Activated CD4-positive, alpha-beta memory T cell treated with anti-CD3 and anti-CD28 coated beads for 36 hours (primary cell): Measurements from ENCODE around the gene ITGA1. TPM values are rescaled to one million over a fixed set of nuclear protein-coding genes. Genes with fewer than 3 reads are reported as not detected.

Experiments
- CTCF ChIA-PET: fragments of 350-600 bp; sonication (Branson Sonifier 250); formaldehyde crosslinking; loops from one replicate; lab custom pipeline; 2021; ENCODE audit warnings: antibody characterized with exemption, inconsistent platforms; lab: Charles Lee
- POLR2A ChIA-PET: fragments of 350-600 bp; sonication (Branson Sonifier 250); formaldehyde crosslinking; loops from one replicate; lab custom pipeline; 2021; ENCODE audit warnings: antibody characterized with exemption; lab: Charles Lee
- DNase-seq: peaks from one replicate; pipeline ENCODE4 v3.0.0-alpha.2; 2020
- H3K27ac Mint-ChIP-seq: one replicate; pipeline ENCODE4 v1.8.0; 2021; ENCODE audit warnings: mixed read lengths
- H3K27me3 Mint-ChIP-seq: one replicate; pipeline ENCODE4 v1.8.0; 2021; ENCODE audit warnings: mixed read lengths
- H3K36me3 Mint-ChIP-seq: one replicate; pipeline ENCODE4 v1.8.0; 2021; ENCODE audit warnings: mixed read lengths
- H3K4me1 Mint-ChIP-seq: one replicate; pipeline ENCODE4 v1.8.0; 2021; ENCODE audit warnings: low read depth, mixed read lengths
- H3K4me3 Mint-ChIP-seq: one replicate; pipeline ENCODE4 v1.8.0; 2021; ENCODE audit warnings: mild to moderate bottlenecking, mixed read lengths
- H3K9me3 Mint-ChIP-seq: one replicate; pipeline ENCODE4 v1.8.0; 2021; ENCODE audit warnings: mixed read lengths
- intact Hi-C: fragments of 100-400 bp; cut with micrococcal nuclease; formaldehyde crosslinking; loops from one replicate; pipeline ENCODE4 v1.15.1; 2023
- total RNA-seq, 2 experiments: library from RNA; stranded (reverse); gene quantifications; one replicate each; pipeline ENCODE4 v1.2.3, GENCODE V29; 2021

Gene ITGA1
- total RNA-seq, 2 experiments from 2014 or later: 0.62 to 1.3 TPM

DNA sequence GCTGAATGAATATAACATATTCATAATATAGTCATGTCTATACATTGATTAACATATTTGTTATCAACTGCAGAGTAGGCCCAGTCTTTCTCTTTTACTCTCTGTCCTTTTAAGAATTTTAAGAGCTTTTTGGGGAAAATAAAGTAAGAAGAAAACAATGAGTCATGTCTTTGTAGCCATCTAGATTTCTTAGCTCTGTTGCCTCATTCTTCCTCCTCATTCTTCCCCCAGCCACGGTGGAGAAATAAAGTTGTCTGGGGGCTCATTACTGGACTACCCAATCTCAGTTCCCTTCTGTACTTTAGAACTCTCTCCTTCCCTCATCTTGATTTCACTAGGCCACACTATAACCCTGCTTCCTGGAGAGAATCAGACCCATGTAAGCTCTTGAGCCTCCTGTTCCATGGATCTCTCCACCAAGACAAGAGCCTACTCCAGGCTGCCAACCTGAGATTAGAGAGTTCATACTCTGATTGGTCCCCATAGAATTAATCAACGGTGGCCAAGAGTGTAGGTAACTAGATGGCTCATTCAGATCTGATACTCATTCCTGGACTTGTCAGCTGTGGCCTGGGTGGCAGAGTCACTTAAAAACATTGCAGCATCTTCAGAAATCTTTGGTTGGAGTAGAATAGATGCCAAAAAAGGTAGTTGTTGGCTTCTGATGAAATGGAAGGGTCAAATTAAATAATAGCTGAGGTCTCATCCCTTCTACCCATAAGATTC, 44.2 kb downstream of the ITGA1 start:
- CTCF ChIA-PET: no interaction called here
- H3K4me1 Mint-ChIP-seq: no peaks in the 10 kb centered on the region
- intact Hi-C loops: no loop called here

GRCh38 chr5:52834320-52834719, 46.6 kb downstream of the ITGA1 start:
- DNase-seq: no peak
- ChIA-PET CTCF (no interaction called here), POLR2A (no interaction called here)
- H3K4me3 Mint-ChIP-seq: no peak overlapping the region
- no peaks in the 10 kb centered on the region for H3K27me3 Mint-ChIP-seq
- no peaks in the 10 kb centered on the region for H3K9me3 Mint-ChIP-seq
- H3K27ac Mint-ChIP-seq: no peak overlapping the region
- H3K36me3 Mint-ChIP-seq: no peaks in the 10 kb centered on the region
- intact Hi-C loops: no loop called here
- no peaks in the 10 kb centered on the region for H3K4me1 Mint-ChIP-seq

More for the DNA sequence above, 44.2 kb downstream of the ITGA1 start:
- no peak for DNase-seq
- POLR2A ChIA-PET: no interaction called here
- Mint-ChIP-seq H3K4me3 (no peak overlapping the region), H3K27ac (no peak overlapping the region), H3K9me3 (peaks cover 7% of the 10 kb centered on the region), H3K27me3 (no peaks in the 10 kb centered on the region), H3K36me3 (peaks cover 1% of the 10 kb centered on the region)

DNA sequence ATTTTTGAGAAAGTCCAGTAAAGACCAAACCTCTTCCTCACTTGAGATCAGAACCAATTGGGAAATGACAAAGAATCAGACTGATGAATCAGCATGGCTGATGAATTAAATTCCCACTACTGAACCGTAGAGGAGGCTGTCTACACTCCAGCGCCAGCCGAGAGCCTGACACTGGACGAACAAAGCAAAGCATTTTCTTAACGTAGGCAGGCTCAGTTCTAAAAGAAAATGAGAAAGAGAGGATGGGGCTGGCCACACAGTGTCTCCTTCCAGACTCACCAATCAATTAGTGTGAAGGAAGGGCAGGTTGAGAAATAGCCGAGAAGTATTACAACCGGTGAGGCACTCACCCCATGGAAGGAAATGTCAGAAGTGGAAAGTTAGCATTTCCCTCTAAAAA, 49.4 kb downstream of the ITGA1 start:
- no peaks in the 10 kb centered on the region for H3K36me3 Mint-ChIP-seq
- no peak overlapping the region for H3K27ac Mint-ChIP-seq
- H3K4me1 Mint-ChIP-seq: no peaks in the 10 kb centered on the region
- no peaks in the 10 kb centered on the region for H3K27me3 Mint-ChIP-seq
- no peak for DNase-seq
- H3K4me3 Mint-ChIP-seq: no peak overlapping the region
- POLR2A ChIA-PET: no interaction called here
- CTCF ChIA-PET: no interaction called here
- intact Hi-C loops: no loop called here
- no peaks in the 10 kb centered on the region for H3K9me3 Mint-ChIP-seq

- intact Hi-C loops: no loop called here
- Mint-ChIP-seq H3K4me1 (no peaks in the 10 kb centered on the region), H3K27me3 (no peaks in the 10 kb centered on the region), H3K4me3 (no peak overlapping the region), H3K36me3 (no peaks in the 10 kb centered on the region), H3K9me3 (no peaks in the 10 kb centered on the region), H3K27ac (no peak overlapping the region)
- no peak for DNase-seq
- CTCF ChIA-PET: no interaction called here
- POLR2A ChIA-PET: no interaction called here
Observed at GRCh38 chr5:52837591-52838001, 49.9 kb downstream of the ITGA1 start.

- no peaks in the 10 kb centered on the region for H3K36me3 Mint-ChIP-seq
- ChIA-PET CTCF (no interaction called here), POLR2A (interaction anchor here (0.8 kb wide), 1 partner anchor 478 kb away, joined by 3 read pairs; no protein-coding TSS in a partner anchor)
- H3K27me3 Mint-ChIP-seq: no peaks in the 10 kb centered on the region
- H3K4me3 Mint-ChIP-seq: no peak overlapping the region
- no peaks in the 10 kb centered on the region for H3K9me3 Mint-ChIP-seq
- DNase-seq: no peak
- H3K4me1 Mint-ChIP-seq: no peaks in the 10 kb centered on the region
- intact Hi-C loops: no loop called here
- no peak overlapping the region for H3K27ac Mint-ChIP-seq
Observed at GRCh38 chr5:52838326-52839015, 50.8 kb downstream of the ITGA1 start.

- intact Hi-C loops: no loop called here
- H3K27ac Mint-ChIP-seq: no peak overlapping the region
- no peak overlapping the region for H3K4me3 Mint-ChIP-seq
- H3K9me3 Mint-ChIP-seq: no peaks in the 10 kb centered on the region
- DNase-seq: no peak
- ChIA-PET POLR2A (interaction anchor here (0.8 kb wide), 1 partner anchor 478 kb away, joined by 3 read pairs; no protein-coding TSS in a partner anchor), CTCF (no interaction called here)
- H3K27me3 Mint-ChIP-seq: no peaks in the 10 kb centered on the region
- no peaks in the 10 kb centered on the region for H3K36me3 Mint-ChIP-seq
- H3K4me1 Mint-ChIP-seq: no peaks in the 10 kb centered on the region
Observed at GRCh38 chr5:52839285-52839684, 51.6 kb downstream of the ITGA1 start.

GRCh38 chr5:52840277-52841050, 52.7 kb downstream of the ITGA1 start:
- POLR2A ChIA-PET: interaction anchor here (1.1 kb wide), 1 partner anchor 41 kb away, joined by 3 read pairs; no protein-coding TSS in a partner anchor
- H3K9me3 Mint-ChIP-seq: no peaks in the 10 kb centered on the region
- H3K36me3 Mint-ChIP-seq: no peaks in the 10 kb centered on the region
- H3K4me1 Mint-ChIP-seq: peaks cover 1% of the 10 kb centered on the region
- no peak overlapping the region for H3K27ac Mint-ChIP-seq
- DNase-seq: no peak
- no peak overlapping the region for H3K4me3 Mint-ChIP-seq
- CTCF ChIA-PET: no interaction called here
- no peaks in the 10 kb centered on the region for H3K27me3 Mint-ChIP-seq
- intact Hi-C loops: no loop called here

- Mint-ChIP-seq H3K9me3 (no peaks in the 10 kb centered on the region), H3K27ac (no peak overlapping the region), H3K4me1 (peaks cover 2% of the 10 kb centered on the region), H3K27me3 (no peaks in the 10 kb centered on the region), H3K36me3 (no peaks in the 10 kb centered on the region), H3K4me3 (no peak overlapping the region)
- ChIA-PET POLR2A (interaction anchor here (1.1 kb wide), 1 partner anchor 42 kb away, joined by 3 read pairs; no protein-coding TSS in a partner anchor), CTCF (no interaction called here)
- DNase-seq: no peak
- intact Hi-C loops: no loop called here
Observed at GRCh38 chr5:52841114-52841513, 53.4 kb downstream of the ITGA1 start.

- H3K4me1 Mint-ChIP-seq: peaks cover 2% of the 10 kb centered on the region
- no peaks in the 10 kb centered on the region for H3K9me3 Mint-ChIP-seq
- no peak overlapping the region for H3K27ac Mint-ChIP-seq
- H3K36me3 Mint-ChIP-seq: no peaks in the 10 kb centered on the region
- no peak overlapping the region for H3K4me3 Mint-ChIP-seq
- intact Hi-C loops: no loop called here
- no peak for DNase-seq
- ChIA-PET CTCF (interaction anchor here (0.6 to 1.6 kb wide), 2 partner anchors 16 to 111 kb away, joined by 3 to 6 read pairs; no protein-coding TSS in a partner anchor), POLR2A (interaction anchor here (0.6 kb wide), 2 partner anchors 9 to 1272 kb away, joined by 3 read pairs; no protein-coding TSS in a partner anchor)
- no peaks in the 10 kb centered on the region for H3K27me3 Mint-ChIP-seq
Observed at GRCh38 chr5:52842111-52842510, 54.4 kb downstream of the ITGA1 start.

DNA sequence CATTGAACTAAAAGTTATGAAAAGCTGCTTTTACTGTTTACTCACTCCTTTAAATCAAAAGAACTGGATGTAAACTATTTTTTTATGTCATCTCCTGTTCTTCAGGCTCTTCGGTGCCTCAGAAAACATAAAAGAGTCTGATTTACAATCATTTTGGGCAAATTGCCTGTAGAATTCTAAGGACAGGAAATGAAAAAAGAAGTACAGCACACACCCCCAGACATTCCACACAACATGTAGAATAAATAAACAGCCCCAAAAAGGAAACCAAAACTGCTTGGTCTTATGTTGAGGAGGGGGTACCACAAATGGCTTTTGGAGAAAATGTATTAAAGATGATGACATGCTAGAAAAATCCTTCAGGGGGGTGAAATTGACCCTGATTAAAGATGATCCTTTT, 57.2 kb downstream of the ITGA1 start:
- ChIA-PET POLR2A (no interaction called here), CTCF (interaction anchor here (1.0 kb wide), 1 partner anchor 45 kb away, joined by 3 read pairs; no protein-coding TSS in a partner anchor)
- Mint-ChIP-seq H3K4me3 (no peak overlapping the region), H3K9me3 (no peaks in the 10 kb centered on the region), H3K27ac (no peak overlapping the region), H3K27me3 (no peaks in the 10 kb centered on the region), H3K4me1 (peaks cover 2% of the 10 kb centered on the region), H3K36me3 (peaks cover 2% of the 10 kb centered on the region)
- intact Hi-C loops: no loop called here
- DNase-seq: no peak

GRCh38 chr5:52846182-52846842, 58.6 kb downstream of the ITGA1 start:
- ChIA-PET CTCF (no interaction called here), POLR2A (no interaction called here)
- intact Hi-C loops: no loop called here
- Mint-ChIP-seq H3K4me3 (no peak overlapping the region), H3K27me3 (no peaks in the 10 kb centered on the region), H3K27ac (no peak overlapping the region), H3K36me3 (peaks cover 2% of the 10 kb centered on the region), H3K4me1 (peaks cover 2% of the 10 kb centered on the region), H3K9me3 (no peaks in the 10 kb centered on the region)
- DNase-seq: no peak
